Mucosa of descending colon (tissue), 3 donors: ENCODE results near the gene EPHA8. TPM values are rescaled to one million over a fixed set of nuclear protein-coding genes. Genes with fewer than 3 reads are reported as not detected.

ENCODE experiments used
- ATAC-seq: fragments of 200-7000 bp; cut with Tn5 transposase; one replicate; pipeline ENCODE4 v1.9.1; 2020; ENCODE audit warnings: mild to moderate bottlenecking, moderate library complexity
- DNase-seq, 3 donors: peaks; one replicate each; pipeline ENCODE4 v3.0.0-alpha.2; 2020
- H3K36me3 ChIP-seq: fragments of 200-600 bp; one replicate; pipeline ENCODE4 v1.8.0; 2021; ENCODE audit warnings: low read depth, mild to moderate bottlenecking
- H3K4me1 ChIP-seq: fragments of 200-600 bp; one replicate; pipeline ENCODE4 v1.8.0; 2021; ENCODE audit warnings: low read depth, mild to moderate bottlenecking
- H3K4me3 ChIP-seq: fragments of 200-600 bp; one replicate; pipeline ENCODE4 v1.8.0; 2021; ENCODE audit warnings: mild to moderate bottlenecking
- H3K9me3 ChIP-seq: fragments of 200-600 bp; one replicate; pipeline ENCODE4 v1.8.0; 2021; ENCODE audit warnings: mild to moderate bottlenecking
- intact Hi-C, 2 donors: fragments of 100-400 bp; cut with DNase I in 1 of 2; cut with micrococcal nuclease in 1 of 2; formaldehyde crosslinking; loops; one replicate each; pipeline versions ENCODE4 v1.11.0 to v1.11.1; 2022; cut with DNase I, micrococcal nuclease
- total RNA-seq, 3 donors: library from RNA; stranded (reverse); fragmentation: NEBNext Ultra II Directional in 2 of 3; extraction: Animal tissue kit (Norgen Biotek cat#: 25700) in 2 of 3; gene quantifications; one replicate each; pipeline versions ENCODE4 v1.2.1 to v1.2.4, GENCODE V29; 2021 to 2023
- TF ChIP-seq, protein P1 (sequence below): fragments of 200-600 bp; IDR thresholded peaks from one replicate; pipeline ENCODE4 v1.8.0; 2022; ENCODE audit warnings: antibody characterized with exemption, mild to moderate bottlenecking
- donor health status: DM: no; HTN: no; CAD: no; lungs with moderate emphysema.
- donor health status: DM: no; HTN: no; CAD: no.
- donor health status: DM: no; HTN: yes; CAD: no.

Gene EPHA8
- total RNA-seq, 3 donors from 2014 or later: not detected

DNA sequence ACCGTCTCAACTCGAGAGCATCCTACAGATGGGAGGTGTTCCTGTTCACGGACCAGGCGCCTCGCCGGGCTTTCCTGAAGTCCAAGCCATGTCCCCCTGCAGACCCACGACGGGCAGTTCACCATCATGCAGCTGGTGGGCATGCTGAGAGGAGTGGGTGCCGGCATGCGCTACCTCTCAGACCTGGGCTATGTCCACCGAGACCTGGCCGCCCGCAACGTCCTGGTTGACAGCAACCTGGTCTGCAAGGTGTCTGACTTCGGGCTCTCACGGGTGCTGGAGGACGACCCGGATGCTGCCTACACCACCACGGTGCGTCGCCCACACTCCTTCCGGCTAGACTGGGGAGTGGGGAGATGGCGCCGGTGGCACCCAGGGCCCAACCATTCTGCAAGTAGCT, 35.4 kb downstream of the EPHA8 start:
- intact Hi-C loops: no loop called here
- no peak for DNase-seq
- Histone ChIP-seq H3K36me3 (no peaks in the 10 kb centered on the region), H3K4me1 (no peaks in the 10 kb centered on the region), H3K4me3 (no peak overlapping the region), H3K9me3 (no peaks in the 10 kb centered on the region)
- no peak for ATAC-seq
- TF ChIP-seq, protein P1, sequence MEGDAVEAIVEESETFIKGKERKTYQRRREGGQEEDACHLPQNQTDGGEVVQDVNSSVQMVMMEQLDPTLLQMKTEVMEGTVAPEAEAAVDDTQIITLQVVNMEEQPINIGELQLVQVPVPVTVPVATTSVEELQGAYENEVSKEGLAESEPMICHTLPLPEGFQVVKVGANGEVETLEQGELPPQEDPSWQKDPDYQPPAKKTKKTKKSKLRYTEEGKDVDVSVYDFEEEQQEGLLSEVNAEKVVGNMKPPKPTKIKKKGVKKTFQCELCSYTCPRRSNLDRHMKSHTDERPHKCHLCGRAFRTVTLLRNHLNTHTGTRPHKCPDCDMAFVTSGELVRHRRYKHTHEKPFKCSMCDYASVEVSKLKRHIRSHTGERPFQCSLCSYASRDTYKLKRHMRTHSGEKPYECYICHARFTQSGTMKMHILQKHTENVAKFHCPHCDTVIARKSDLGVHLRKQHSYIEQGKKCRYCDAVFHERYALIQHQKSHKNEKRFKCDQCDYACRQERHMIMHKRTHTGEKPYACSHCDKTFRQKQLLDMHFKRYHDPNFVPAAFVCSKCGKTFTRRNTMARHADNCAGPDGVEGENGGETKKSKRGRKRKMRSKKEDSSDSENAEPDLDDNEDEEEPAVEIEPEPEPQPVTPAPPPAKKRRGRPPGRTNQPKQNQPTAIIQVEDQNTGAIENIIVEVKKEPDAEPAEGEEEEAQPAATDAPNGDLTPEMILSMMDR: no peak

DNA sequence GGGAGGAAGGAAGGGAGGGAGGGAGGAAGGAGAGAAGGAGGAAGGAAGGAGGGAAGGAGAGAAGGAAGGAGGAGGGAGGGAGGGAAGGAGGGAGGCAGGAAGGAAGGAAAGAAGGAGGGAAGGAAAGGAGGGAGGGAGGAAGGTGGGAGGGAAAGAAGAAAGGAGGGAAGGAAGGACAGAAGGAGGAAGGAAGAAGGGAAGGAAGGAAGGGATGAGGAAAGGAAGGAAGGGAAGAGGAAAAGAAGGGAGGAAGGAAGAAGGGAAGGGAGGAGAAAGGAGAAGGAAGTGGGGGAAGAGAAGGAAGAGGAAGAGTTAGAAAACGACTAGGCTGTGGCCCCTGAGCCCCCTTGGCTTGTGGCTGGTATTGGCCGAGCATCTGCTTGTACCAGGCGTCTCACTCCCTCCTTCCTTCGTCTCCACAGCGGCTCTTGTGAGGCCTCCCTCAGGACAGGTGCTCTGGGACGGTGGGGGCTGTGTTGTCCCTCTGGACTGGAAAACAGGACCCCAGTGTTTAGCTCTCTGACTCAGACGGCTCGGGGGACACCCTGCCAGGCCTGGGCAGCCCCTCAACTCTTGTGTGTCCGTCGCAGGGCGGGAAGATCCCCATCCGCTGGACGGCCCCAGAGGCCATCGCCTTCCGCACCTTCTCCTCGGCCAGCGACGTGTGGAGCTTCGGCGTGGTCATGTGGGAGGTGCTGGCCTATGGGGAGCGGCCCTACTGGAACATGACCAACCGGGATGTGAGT, 37.0 kb downstream of the EPHA8 start:
- peak in 2 of 3 donors; percentile 23 to 63 for DNase-seq
- no peaks in the 10 kb centered on the region for H3K9me3 ChIP-seq
- TF ChIP-seq, protein P1: no peak

DNA sequence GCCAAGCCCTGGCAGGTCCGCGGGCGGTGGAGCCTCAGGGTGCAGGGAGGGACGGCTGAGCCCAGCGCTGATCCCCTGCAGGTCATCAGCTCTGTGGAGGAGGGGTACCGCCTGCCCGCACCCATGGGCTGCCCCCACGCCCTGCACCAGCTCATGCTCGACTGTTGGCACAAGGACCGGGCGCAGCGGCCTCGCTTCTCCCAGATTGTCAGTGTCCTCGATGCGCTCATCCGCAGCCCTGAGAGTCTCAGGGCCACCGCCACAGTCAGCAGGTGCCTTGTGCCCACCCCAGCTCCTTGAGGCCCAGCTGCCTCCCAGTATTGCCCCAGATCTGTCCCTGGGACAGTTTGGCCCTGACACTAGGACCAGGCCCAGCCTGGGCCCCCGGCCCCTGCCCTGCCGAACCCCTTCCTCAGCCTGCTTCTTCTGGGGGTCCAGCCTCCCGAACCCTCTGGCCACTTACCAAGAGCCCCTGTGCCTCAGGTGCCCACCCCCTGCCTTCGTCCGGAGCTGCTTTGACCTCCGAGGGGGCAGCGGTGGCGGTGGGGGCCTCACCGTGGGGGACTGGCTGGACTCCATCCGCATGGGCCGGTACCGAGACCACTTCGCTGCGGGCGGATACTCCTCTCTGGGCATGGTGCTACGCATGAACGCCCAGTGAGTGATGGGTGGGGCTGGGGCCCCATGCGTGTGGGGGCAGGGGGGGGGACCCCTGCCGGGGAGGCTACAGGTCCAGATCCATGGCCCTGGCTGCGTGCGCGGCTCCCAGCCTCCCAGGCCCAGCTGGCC, 37.7 kb downstream of the EPHA8 start:
- H3K4me3 ChIP-seq: no peak overlapping the region
- no peak for DNase-seq
- TF ChIP-seq, protein P1: no peak
- no peak for ATAC-seq
- no peaks in the 10 kb centered on the region for H3K4me1 ChIP-seq
- H3K36me3 ChIP-seq: no peaks in the 10 kb centered on the region
- intact Hi-C loops: no loop called here
- H3K9me3 ChIP-seq: no peaks in the 10 kb centered on the region

More for the DNA sequence above, 37.0 kb downstream of the EPHA8 start:
- Histone ChIP-seq H3K36me3 (no peaks in the 10 kb centered on the region), H3K4me1 (no peaks in the 10 kb centered on the region), H3K4me3 (no peak overlapping the region)
- ATAC-seq: peak; percentile 91
- intact Hi-C loops: no loop called here

DNA sequence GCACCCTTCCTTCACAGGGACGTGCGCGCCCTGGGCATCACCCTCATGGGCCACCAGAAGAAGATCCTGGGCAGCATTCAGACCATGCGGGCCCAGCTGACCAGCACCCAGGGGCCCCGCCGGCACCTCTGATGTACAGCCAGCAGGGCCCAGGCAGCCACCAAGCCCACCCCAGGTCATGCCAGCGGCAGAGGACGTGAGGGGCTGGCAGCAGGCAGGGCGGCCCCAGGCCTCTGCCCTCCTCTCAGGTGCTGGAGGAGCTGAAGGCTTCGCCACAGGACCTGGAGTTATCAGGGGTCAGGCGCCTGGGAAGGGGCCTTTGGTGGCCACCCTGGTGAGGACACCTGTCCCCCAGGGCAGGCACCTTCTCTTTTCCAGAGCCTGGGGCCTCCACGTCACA, 38.3 kb downstream of the EPHA8 start:
- H3K9me3 ChIP-seq: no peaks in the 10 kb centered on the region
- DNase-seq (no peak), ATAC-seq (no peak)
- H3K36me3 ChIP-seq: no peaks in the 10 kb centered on the region
- H3K4me3 ChIP-seq: no peak overlapping the region
- TF ChIP-seq, protein P1: no peak
- intact Hi-C loops: no loop called here
- H3K4me1 ChIP-seq: no peaks in the 10 kb centered on the region

DNA sequence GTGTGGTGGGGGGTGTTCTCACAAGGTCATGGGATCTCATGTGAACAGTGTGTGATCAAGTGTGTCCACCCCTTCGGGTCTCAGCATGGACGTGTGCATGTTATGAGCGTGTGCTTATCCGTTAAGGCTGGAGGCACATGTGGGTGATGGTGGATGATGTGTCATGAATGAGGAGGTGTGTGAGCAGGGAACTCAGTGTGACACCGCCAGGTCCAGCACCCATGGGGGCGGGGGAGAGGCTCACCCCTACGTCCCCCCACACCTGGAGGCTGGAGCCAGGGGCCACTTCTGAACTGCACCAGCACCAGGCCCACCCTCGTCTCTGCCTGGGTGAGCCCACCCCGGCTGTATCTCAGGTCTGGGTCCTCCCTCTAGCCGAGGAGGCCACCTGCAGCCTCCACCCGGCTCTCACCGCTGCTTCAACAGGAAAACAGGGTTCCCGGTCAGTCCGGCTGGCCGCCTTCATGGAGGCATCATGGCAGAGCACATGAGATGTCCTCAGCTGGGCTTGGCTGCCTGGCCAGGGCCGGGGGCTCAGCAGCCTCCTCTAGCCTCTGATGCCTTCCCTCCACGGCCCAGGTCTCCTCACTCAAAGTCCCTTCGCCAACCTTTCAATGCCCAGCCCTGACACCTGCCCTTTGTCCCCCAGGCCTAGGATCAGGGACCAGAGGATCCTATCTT, 38.9 kb downstream of the EPHA8 start:
- Histone ChIP-seq H3K9me3 (no peaks in the 10 kb centered on the region), H3K4me3 (no peak overlapping the region), H3K36me3 (no peaks in the 10 kb centered on the region), H3K4me1 (no peaks in the 10 kb centered on the region)
- ATAC-seq (no peak), DNase-seq (no peak)
- intact Hi-C loops: no loop called here
- TF ChIP-seq, protein P1: no peak
